NCI-H1048 (cell line): ENCODE data around the gene IGSF8.

Experiments used
- DNase-seq: peaks from one replicate; lab custom pipeline; 2025; lab: John Stamatoyannopoulos, UW

The IGSF8 gene, protein sequence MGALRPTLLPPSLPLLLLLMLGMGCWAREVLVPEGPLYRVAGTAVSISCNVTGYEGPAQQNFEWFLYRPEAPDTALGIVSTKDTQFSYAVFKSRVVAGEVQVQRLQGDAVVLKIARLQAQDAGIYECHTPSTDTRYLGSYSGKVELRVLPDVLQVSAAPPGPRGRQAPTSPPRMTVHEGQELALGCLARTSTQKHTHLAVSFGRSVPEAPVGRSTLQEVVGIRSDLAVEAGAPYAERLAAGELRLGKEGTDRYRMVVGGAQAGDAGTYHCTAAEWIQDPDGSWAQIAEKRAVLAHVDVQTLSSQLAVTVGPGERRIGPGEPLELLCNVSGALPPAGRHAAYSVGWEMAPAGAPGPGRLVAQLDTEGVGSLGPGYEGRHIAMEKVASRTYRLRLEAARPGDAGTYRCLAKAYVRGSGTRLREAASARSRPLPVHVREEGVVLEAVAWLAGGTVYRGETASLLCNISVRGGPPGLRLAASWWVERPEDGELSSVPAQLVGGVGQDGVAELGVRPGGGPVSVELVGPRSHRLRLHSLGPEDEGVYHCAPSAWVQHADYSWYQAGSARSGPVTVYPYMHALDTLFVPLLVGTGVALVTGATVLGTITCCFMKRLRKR

DNA sequence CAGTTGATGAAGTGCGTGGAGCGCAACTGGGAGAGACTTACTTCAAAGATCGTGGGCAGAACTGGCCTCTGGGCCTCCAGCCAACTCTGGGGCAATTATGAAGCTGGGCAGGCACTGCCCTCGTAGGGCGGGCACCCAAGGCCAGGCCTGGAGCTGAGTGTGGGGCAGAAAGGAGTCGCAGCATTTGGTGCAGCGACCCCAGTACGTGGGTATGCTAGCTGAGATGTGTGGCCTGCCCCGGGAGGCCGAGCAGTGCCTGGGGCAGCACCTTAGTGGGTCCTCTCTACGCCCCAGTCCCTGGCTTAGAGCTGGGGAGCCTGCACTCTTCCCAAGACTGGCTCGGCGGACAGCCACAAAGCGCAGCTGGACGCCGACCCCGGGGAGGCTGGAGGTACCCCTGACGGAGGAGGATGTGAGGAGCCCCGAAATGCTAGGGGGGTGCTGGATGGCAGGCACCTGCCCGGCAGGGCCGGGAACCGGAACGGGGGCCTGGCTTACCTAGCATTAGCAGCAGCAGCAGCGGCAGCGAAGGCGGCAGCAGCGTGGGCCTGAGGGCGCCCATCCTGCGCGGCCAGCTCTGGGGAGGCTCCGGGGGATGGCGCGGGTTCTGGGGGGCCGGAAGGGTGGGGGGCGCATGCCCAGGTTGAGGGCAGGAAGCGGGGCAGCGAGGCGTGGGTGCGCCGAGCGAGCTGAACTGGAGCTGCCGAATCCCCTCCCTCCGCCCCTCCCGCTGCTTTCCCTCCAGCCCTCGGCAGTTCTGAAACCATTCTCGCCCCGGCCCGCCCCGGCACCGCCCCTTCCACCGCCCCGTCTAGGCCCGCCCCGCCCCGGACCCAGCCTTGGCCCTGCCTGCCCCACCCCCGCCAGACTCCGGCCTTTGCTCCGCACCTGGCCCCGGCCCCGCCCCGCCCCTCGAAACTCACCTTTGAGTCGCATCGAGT lies at the start of gene IGSF8:
Gene IGSF8, minus strand, starts transcription at position 709 of the 941 bp plus-strand sequence. Its CDS starts 147 bp downstream, at position 562.
- DNase-seq, result peak; percentile 92

DNA sequence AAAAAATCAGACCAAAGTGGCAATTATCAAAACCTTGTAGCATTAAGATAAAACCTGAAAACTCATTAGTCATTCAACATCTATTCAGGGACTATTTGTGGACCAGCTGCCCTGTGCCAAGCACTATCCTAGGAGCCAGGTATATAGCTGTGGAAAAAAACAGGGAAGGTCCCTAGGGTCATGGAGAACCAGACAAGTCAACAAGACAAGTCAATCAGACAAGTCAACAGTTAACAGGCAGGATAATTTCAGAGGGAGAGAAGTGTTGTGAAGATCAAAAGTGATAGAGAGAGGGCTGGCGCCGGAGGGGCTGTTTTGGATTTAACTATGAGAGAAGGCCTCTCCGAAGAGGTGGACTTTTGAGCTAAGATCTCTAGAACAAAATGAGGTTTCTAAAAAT lies 49.7 kb upstream of the IGSF8 start:
- no peak for DNase-seq

DNA sequence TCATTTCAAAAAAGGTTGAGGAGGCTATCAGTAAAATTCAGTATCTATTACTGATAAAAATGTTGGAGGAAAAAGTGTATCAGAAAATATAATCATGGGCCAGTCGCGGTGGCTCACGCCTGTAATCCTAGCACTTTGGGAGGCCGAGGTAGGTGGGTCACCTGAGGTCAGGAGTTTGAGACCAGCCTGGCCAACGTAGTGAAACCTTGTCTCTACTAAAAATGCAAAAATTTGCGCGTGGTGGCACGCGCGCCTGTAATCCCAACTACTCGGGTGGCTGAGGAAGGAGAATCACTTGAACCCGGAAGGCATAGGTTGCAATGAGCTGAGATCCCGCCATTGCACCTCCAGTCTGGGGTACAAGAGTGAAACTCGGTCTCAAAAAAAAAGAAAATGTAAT lies 47.7 kb upstream of the IGSF8 start:
- DNase-seq, result no peak

DNA sequence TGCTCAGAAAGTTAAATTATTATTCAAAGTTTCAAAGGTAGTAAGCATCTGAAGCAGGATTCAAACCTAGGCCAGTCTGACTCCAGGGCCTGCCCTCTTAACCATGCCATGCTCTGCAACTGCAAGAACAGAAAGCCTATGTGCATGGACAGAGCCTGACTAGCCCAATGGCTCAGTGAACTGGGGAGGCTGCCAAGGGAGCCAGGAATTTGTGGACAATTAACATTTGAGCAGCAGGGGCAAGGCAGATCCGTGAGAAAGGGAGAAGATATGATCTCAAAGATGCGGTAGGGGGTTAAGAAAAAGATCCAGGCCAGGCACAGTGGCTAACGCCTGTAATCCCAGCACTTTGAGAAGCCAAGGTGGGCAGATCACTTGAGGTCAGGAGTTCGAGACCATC lies 46.5 kb upstream of the IGSF8 start:
- no peak for DNase-seq

DNA sequence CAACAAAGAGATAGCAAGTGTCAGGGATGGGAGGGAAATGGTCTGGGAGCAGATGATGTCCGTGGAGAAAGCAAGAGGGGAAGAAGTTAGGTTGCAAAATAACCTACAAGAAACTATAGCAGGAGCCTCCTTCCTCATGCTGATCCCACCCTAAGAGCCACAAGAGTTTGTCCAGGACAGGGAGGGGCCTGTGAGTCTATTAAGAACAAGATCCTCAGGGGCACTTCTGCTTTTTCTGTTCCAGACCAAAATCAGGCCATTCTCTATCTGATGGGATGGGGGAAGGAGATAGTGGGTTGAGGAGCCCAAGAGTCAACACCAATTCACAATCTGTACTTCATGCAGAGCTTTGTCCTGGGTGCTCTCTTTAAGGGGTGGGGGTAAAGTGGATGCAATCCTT lies 45.3 kb upstream of the IGSF8 start:
- DNase-seq, result no peak

DNA sequence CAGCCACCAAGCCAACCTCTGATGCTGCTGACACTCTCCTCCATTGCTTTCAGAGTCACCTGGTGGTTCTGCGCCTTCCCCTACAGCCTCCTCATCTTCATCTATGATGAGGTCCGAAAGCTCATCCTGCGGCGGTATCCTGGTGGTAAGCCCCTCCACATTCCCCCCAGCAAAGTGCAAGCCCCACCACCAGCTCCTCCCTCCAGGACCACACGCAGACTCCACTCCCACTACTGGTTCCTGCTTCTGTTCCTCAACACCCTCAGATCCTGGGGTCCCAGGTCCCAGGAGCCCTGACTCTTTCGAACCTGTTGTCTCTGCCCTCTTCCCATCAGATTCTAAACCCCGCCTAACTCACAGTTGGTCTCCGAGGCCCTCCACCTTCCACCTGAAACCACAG lies 41.4 kb upstream of the IGSF8 start:
- DNase-seq, result no peak

DNA sequence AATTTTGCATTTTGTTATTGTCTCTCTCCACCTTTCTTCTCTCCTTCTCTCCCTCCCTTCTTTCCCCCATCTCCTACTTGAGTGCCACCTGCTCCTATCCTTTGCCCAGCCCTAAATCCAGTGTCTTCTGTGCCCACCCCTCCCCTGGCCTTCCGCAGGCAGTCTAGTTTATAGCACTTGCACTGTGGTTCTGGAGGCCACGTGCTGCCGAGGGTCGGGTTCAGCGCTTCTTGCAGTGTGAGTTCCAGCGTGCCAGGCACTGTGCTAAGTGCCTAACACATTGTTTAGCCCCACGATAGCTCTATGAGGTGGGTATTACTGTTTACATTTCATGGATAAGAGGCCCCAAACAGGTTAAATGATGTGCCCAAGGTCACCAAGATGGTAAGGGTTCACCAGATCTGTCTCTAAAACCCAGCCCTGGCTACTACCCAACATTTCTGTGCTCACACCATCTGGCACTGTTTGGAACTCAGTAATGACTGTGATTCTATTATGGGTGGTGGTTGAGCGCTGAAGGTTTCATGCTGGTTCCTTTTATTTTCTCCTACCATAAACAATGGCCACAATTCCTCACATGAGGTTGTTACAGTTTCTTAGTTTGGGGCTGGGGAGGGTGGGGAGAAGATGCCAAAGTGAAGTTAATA lies 38.9 kb upstream of the IGSF8 start:
- DNase-seq, result no peak

DNA sequence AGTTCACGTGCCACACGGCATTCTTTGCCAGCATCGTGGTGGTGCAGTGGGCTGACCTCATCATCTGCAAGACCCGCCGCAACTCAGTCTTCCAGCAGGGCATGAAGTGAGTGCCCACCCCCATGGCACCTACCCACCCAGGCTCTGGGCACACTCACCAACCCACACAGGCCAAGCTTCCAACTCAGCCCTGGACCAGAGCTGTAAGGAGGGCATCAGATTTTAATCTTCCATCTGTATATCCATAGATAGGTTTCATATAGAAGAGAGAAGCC lies 38.4 kb upstream of the IGSF8 start:
- no peak for DNase-seq

DNA sequence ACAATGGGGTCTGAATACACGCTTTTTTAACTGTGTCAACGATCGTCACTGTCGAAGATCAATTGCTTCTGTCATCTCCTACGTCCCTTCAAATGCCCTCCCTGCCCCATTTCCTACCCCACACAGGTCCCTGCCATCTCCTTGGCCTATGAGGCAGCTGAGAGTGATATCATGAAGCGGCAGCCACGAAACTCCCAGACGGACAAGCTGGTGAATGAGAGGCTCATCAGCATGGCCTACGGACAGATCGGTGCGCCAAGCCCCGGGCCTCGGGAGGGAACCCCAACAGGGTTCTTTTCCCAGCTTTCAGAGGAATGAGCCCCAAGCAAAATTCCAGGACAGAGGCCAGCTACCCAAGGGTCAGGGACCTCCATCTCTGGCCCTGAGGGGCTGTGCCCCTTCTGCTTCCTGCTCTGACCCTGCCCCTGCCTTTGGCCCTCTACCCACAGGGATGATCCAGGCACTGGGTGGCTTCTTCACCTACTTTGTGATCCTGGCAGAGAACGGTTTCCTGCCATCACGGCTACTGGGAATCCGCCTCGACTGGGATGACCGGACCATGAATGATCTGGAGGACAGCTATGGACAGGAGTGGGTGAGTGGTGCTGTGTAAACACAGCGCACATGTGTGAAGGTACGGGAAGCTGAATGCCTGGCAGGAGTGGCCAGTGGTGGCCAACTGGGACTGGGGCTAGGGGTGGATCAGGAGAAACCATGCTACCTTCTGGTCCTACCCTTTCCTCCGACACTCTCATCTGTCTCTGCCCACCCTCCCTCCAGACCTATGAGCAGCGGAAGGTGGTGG lies 37.9 kb upstream of the IGSF8 start:
- DNase-seq, result no peak

DNA sequence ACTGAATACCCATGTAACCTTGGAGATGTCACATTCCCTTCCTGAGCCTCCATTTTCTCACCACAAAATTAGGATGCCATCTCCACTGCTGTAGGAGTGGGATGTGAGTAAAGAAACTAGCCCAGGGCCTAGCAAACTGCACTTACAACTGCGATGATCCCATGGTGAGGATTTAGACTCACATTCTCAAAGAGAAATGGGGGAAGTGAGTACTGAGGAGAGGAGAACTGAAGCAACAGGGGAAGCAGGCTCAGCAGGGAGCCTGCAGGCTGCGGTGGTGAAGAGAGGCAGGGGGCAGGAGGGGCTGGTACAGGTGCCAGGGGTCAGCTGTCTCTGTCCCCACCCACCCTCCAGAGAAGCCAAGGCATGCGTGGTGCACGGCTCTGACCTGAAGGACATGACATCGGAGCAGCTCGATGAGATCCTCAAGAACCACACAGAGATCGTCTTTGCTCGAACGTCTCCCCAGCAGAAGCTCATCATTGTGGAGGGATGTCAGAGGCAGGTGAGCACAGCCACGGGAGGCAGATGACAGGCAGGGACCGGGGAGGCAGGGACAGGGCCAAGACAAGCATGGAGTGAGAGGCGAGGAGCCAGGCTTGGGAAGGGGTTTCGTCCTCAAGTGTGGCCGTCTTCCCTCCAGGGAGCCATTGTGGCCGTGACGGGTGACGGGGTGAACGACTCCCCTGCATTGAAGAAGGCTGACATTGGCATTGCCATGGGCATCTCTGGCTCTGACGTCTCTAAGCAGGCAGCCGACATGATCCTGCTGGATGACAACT lies 36.6 kb upstream of the IGSF8 start:
- DNase-seq, result no peak

DNA sequence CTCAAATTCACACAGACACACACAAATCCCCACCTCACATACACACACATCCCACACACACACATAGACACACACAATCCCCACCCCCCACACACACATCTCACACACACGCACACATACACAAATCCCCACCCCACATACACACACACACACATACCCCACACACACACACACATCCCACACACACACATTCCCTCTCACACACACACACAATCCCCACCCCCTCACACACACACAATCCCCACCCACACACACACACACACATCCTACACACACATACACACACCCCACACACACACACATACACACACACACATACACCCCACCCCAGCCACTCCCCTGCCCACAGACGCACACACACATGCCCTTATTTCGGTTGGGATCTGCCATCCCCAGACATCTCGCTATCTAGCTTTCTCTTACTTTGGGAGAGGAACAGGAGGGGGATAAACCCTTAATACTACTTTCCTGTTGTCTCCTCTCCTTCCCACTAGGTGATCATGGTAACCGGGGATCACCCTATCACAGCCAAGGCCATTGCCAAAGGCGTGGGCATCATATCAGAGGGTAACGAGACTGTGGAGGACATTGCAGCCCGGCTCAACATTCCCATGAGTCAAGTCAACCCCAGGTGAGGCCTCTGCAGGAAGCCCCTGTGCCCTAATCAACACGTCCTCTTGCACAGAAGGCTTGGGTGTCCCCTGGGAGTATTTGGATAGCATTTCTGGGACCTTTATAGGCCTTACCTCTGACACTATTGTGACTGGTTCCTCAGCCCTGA lies 35.8 kb upstream of the IGSF8 start:
- DNase-seq, result no peak

DNA sequence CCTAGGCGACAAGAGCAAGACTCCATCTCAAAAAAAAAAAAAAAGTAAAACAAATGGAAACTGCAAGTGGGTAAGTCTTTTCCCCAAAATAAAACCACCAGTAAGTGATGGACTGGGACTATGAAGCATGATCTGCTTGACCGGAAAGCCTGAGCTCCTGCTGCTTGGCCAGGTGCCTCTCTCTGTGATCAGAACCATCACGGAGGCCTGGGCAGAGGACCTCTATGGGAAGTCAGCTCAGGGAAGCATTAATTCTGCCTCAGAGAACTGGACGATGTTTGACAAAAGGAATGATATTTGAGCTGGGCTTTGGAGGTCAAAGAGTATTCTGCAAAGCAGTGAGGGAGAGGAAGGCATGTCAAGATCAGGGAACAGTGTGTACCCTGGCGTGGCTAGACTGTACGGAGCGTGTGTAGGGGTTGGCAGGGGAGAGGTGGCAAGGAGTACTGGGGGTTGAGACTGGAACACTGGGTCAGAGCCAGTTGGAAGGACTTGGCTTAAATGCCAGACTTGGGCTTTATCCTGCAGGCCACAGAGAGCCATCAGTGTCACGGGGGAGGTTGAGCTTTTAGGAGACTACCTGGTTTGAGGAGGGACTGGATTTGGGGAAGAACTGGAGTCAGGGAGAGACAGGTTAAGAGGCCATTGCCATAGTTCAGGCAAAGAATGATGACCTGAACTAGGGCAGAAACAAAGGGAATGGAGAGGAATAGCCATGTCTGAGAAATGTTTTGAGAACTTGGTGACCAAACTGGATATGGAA lies 33.6 kb upstream of the IGSF8 start:
- no peak for DNase-seq

DNA sequence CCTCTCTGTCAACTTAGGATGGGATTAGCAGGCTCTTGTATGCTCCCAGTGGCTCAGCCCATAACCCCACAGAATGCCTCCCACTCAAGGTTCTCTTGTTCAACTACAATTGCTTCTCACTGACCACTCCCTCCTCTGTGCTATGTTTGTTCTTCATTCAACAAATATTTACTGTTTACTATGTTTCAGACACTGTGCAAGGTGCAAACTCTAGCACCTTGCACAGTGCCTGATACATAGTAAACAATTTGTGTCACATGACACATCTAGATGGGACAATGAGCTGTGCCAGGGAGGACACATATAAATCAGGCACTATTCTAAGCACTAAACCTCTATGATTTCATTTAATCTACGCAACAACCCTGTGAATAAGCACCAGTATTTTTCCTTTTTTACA lies 32.5 kb upstream of the IGSF8 start:
- DNase-seq, result no peak

DNA sequence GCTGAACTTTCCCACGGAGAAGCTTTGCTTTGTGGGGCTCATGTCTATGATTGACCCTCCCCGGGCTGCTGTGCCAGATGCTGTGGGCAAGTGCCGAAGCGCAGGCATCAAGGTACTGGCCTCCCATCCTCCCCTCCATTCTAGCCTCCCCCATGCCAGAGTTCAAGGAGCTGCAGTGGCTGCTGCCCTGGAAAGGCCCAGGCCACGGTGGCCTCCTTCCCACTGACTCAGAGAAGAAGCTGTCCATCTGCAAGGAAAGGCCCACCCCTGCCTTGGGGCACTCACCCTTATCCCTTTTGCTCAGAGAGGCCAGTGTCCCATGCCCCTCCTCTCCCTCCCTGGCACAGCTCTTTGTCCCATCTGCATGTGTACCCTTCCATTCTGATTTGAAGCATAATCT lies 32.1 kb upstream of the IGSF8 start:
- DNase-seq, result no peak

DNA sequence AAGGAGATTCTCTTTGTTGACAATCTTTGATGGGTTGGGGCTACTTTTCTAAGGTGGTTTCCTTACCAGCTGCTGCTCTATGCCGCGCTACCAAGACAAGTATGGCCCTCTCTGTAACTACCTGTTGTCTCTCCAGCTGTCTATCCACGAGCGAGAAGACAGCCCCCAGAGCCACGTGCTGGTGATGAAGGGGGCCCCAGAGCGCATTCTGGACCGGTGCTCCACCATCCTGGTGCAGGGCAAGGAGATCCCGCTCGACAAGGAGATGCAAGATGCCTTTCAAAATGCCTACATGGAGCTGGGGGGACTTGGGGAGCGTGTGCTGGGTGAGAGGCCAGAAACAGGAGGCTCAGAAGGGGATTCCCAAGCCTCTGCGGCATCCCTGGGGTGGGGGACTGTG lies 31.5 kb upstream of the IGSF8 start:
- DNase-seq, result no peak

DNA sequence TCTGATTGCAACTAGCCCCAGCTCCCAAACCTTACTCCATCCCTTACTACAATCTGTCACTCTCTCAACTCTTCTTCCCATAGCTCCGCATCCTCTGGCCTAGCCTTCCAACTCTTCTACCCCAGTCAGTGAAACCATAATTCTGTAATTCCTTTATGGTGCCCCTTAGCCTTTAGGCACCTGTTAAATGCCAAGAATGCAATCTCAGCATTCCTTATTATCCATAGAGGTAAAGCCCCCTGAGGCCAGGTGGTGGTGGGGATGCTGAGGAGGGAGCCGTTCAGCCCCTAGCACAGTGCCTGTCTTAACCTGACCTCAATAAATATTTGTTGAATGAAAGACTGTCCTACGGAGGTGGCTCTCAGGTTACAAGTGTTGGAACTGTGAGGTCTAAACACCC lies 31.1 kb upstream of the IGSF8 start:
- no peak for DNase-seq

DNA sequence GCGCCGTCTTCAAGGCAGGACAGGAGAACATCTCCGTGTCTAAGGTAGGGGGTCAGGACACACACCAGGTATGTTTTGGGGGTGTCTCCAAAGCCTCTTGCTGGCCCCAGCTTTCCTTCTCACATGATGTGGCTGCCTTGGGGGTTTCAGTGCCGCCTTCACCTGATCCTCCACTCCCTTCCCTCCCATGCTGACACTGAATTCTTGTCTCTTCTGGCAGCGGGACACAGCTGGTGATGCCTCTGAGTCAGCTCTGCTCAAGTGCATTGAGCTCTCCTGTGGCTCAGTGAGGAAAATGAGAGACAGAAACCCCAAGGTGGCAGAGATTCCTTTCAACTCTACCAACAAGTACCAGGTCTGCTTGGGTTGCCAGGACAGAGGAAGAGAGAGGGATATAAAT lies 30.6 kb upstream of the IGSF8 start:
- DNase-seq, result no peak

DNA sequence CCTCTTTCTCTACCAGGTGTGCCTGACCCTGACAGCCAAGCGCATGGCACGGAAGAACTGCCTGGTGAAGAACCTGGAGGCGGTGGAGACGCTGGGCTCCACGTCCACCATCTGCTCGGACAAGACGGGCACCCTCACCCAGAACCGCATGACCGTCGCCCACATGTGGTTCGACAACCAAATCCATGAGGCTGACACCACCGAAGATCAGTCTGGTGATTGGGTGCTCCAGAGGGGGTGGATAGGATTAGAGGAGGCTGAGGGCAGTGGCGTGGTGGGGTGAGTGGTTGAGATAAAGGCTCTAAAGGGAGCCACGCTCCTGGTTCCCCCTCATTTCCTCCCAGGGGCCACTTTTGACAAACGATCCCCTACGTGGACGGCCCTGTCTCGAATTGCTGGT lies 30.2 kb upstream of the IGSF8 start:
- DNase-seq, result no peak

DNA sequence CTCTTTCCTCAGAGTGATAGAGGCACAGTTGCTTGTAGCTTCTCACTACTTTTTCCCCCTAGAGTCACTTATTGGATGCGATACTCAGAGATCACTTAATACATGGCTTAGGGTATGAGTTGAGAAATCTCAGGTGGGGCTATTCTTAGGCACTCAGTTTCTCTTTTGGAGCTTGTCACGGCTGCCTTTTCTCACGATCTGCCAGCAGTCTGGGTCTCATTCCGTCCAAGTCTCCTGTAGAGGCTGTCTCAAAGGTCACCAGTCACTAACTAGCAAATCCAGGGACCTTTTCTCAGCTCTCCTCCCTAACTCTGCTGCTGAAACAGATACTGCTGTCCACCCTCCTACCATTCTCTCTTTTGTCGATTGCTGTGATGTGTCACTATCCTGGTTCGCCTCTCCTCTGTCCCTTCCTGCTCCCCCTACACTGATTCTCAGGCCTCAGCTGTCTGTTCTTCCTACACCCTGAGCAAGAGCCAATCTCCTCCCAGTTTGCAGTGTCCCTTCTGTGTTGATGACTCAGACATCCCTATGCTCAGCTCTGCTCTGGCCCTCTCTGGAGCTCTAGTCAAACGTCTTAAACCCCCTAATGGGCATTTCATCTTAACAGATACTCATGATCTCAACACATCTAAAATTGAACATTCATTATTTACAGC lies 29.6 kb upstream of the IGSF8 start:
- DNase-seq, result no peak
